OCI-LY1 (cell line): ENCODE measurements around the gene FOXL3.

ENCODE experiments used
- H2AFZ ChIP-seq: fragments of 200-600 bp; sonication (generic), shearing (Covaris generic); 2 replicates; pipeline ENCODE4 v1.6.0; 2014; ENCODE audit warnings: antibody characterized with exemption, mild to moderate bottlenecking, low read length
- H3F3A ChIP-seq: fragments of 200-600 bp; sonication (generic), shearing (Covaris generic); 2 replicates; pipeline ENCODE4 v1.6.0; 2014; ENCODE audit warnings: mild to moderate bottlenecking, antibody characterized with exemption, low read length, moderate library complexity; ENCODE audit not compliant: insufficient read depth
- H3K27ac ChIP-seq: fragments of 200-600 bp; sonication (generic); 2 replicates; pipeline ENCODE4 v1.5.1; 2014; ENCODE audit warnings: low read length, mixed run types, mild to moderate bottlenecking, low read depth; ENCODE audit not compliant: poor library complexity, severe bottlenecking
- H3K27me3 ChIP-seq: fragments of 200-600 bp; sonication (generic); 2 replicates; pipeline ENCODE4 v1.6.0; 2014; ENCODE audit warnings: antibody characterized with exemption, mild to moderate bottlenecking, low read length, moderate library complexity; ENCODE audit not compliant: insufficient read depth
- H3K36me3 ChIP-seq: fragments of 200-600 bp; sonication (generic); 2 replicates; pipeline ENCODE4 v1.6.1; 2014; ENCODE audit warnings: mild to moderate bottlenecking, antibody characterized with exemption, low read length, moderate library complexity, mixed read lengths; ENCODE audit not compliant: insufficient read depth
- H3K4me1 ChIP-seq: fragments of 200-600 bp; sonication (generic); 2 replicates; pipeline ENCODE4 v1.5.1; 2014; ENCODE audit warnings: mild to moderate bottlenecking, low read length, moderate library complexity; ENCODE audit not compliant: insufficient read depth, severe bottlenecking
- H3K4me2 ChIP-seq: fragments of 200-600 bp; sonication (generic), shearing (Covaris generic); 2 replicates; pipeline ENCODE4 v1.6.1; 2014; ENCODE audit warnings: low read length
- H3K4me3 ChIP-seq: fragments of 200-600 bp; sonication (generic); 2 replicates; pipeline ENCODE4 v1.5.1; 2014; ENCODE audit warnings: low read length, low read depth, mild to moderate bottlenecking, mixed read lengths; ENCODE audit not compliant: poor library complexity, severe bottlenecking
- H3K79me2 ChIP-seq: fragments of 200-600 bp; shearing (Covaris generic); 2 replicates; pipeline ENCODE4 v1.6.1; 2016; ENCODE audit warnings: mixed run types, low read length, mixed read lengths; ENCODE audit not compliant: insufficient read depth
- H3K9ac ChIP-seq: fragments of 200-600 bp; sonication (generic), shearing (Covaris generic); 2 replicates; pipeline ENCODE4 v1.6.1; 2014; ENCODE audit warnings: mild to moderate bottlenecking, low read length, mixed read lengths
- H3K9me2 ChIP-seq: fragments of 200-600 bp; sonication (generic), shearing (Covaris generic); 2 replicates; pipeline ENCODE4 v1.6.1; 2014; ENCODE audit warnings: low read depth, mild to moderate bottlenecking, low read length, mixed read lengths
- H3K9me3 ChIP-seq: fragments of 200-600 bp; shearing (Covaris generic); 2 replicates; pipeline ENCODE4 v1.6.1; 2014; ENCODE audit warnings: low read length, mixed read lengths
- H4K20me1 ChIP-seq: fragments of 200-600 bp; sonication (generic), shearing (Covaris generic); 2 replicates; pipeline ENCODE4 v1.6.0; 2016; ENCODE audit warnings: mild to moderate bottlenecking, low read length; ENCODE audit not compliant: insufficient read depth
- CTCF ChIP-seq: fragments of 200-600 bp; sonication (generic), shearing (Covaris generic); IDR thresholded peaks from 2 replicates; pipeline ENCODE4 v1.5.1; 2017; ENCODE audit warnings: mild to moderate bottlenecking, antibody characterized with exemption, low read length, moderate library complexity, mixed read lengths
- EZH2 ChIP-seq: fragments of 200-600 bp; sonication (generic), shearing (Covaris generic); IDR thresholded peaks from 2 replicates; pipeline ENCODE4 v1.8.0; 2017; ENCODE audit warnings: borderline replicate concordance, mixed run types, mild to moderate bottlenecking, antibody characterized with exemption, low read length, moderate library complexity, mixed read lengths

Gene FOXL3

GRCh38 chr7:284762-285722 lies 4.9 kb upstream of the FOXL3 start:
- Histone ChIP-seq H2AFZ (no peak overlapping the region), H4K20me1 (no peaks in the 10 kb centered on the region), H3K9ac (no peak overlapping the region), H3K9me2 (no peaks in the 10 kb centered on the region), H3F3A (no peaks in the 10 kb centered on the region), H3K79me2 (no peaks in the 10 kb centered on the region), H3K36me3 (no peaks in the 10 kb centered on the region), H3K4me3 (no peak overlapping the region), H3K27me3 (peaks cover 5% of the 10 kb centered on the region; the same call in 1 of the 2 replicates), H3K4me2 (no peak overlapping the region), H3K27ac (no peak overlapping the region), H3K4me1 (no peaks in the 10 kb centered on the region), H3K9me3 (no peaks in the 10 kb centered on the region)
- TF ChIP-seq CTCF (no peak), EZH2 (no peak)

- no peaks in the 10 kb centered on the region for H3K36me3 ChIP-seq
- H4K20me1 ChIP-seq: no peaks in the 10 kb centered on the region
- no peaks in the 10 kb centered on the region for H3K4me1 ChIP-seq
- H3K27me3 ChIP-seq: no peaks in the 10 kb centered on the region
- no peaks in the 10 kb centered on the region for H3F3A ChIP-seq
- no peaks in the 10 kb centered on the region for H3K9me2 ChIP-seq
- no peak for TF ChIP-seq EZH2
- no peak for TF ChIP-seq CTCF
- no peaks in the 10 kb centered on the region for H3K9me3 ChIP-seq
- H3K4me2 ChIP-seq: no peak overlapping the region
- H3K9ac ChIP-seq: no peak overlapping the region
- H2AFZ ChIP-seq: no peak overlapping the region
- no peaks in the 10 kb centered on the region for H3K79me2 ChIP-seq
- H3K4me3 ChIP-seq: no peak overlapping the region
- H3K27ac ChIP-seq: no peak overlapping the region
Measured at GRCh38 chr7:285731-286130, 4.2 kb upstream of the FOXL3 start.

GRCh38 chr7:286266-286665 lies 3.7 kb upstream of the FOXL3 start:
- no peak for TF ChIP-seq CTCF
- no peak for TF ChIP-seq EZH2
- no peaks in the 10 kb centered on the region for H4K20me1 ChIP-seq
- no peak overlapping the region for H3K27ac ChIP-seq
- no peaks in the 10 kb centered on the region for H3F3A ChIP-seq
- H3K9ac ChIP-seq: no peak overlapping the region
- H2AFZ ChIP-seq: no peak overlapping the region
- no peaks in the 10 kb centered on the region for H3K36me3 ChIP-seq
- no peak overlapping the region for H3K4me3 ChIP-seq
- no peaks in the 10 kb centered on the region for H3K79me2 ChIP-seq
- H3K4me1 ChIP-seq: no peaks in the 10 kb centered on the region
- no peaks in the 10 kb centered on the region for H3K27me3 ChIP-seq
- H3K9me3 ChIP-seq: no peaks in the 10 kb centered on the region
- H3K4me2 ChIP-seq: no peak overlapping the region
- H3K9me2 ChIP-seq: no peaks in the 10 kb centered on the region
